CD8-positive, alpha-beta memory T cell (primary cell): ENCODE measurements around the gene MRPL17. TPM values are rescaled to one million over a fixed set of nuclear protein-coding genes. Genes with fewer than 3 reads are reported as not detected.
"Not testable (repeated sequence)": the region's sequence is repeated elsewhere in the genome, so short reads cannot be mapped to it uniquely, and the experiment has no call there.

ENCODE experiments used
- CTCF ChIA-PET: fragments of 350-600 bp; sonication (Branson Sonifier 250); formaldehyde crosslinking; loops from one replicate; lab custom pipeline; 2021; ENCODE audit warnings: antibody characterized with exemption; lab: Charles Lee
- POLR2A ChIA-PET: fragments of 350-600 bp; sonication (Branson Sonifier 250); formaldehyde crosslinking; loops from one replicate; lab custom pipeline; 2021; ENCODE audit warnings: antibody characterized with exemption; lab: Charles Lee
- DNase-seq, 5 donors: peaks; one replicate each; pipeline versions ENCODE4 v3.0.0 to v3.0.0-alpha.2; 2020 to 2022; ENCODE audit warnings: mixed read lengths in 1 of 5
- H3K27ac ChIP-seq: one replicate; pipeline ENCODE4 v1.7.0; 2013; ENCODE audit warnings: low read depth, mild to moderate bottlenecking, low read length, moderate library complexity
- H3K27me3 ChIP-seq: 2 replicates; pipeline ENCODE4 v1.7.0; 2013; ENCODE audit warnings: low read length, mild to moderate bottlenecking; ENCODE audit not compliant: insufficient read depth, poor library complexity, severe bottlenecking
- H3K36me3 ChIP-seq: 2 replicates; pipeline ENCODE4 v1.7.0; 2013; ENCODE audit warnings: mild to moderate bottlenecking, low read length, moderate library complexity; ENCODE audit not compliant: insufficient read depth
- H3K4me1 ChIP-seq: 2 replicates; pipeline ENCODE4 v1.7.0; 2013; ENCODE audit warnings: mild to moderate bottlenecking, low read length, moderate library complexity; ENCODE audit not compliant: insufficient read depth
- H3K4me3 ChIP-seq: 2 replicates; pipeline ENCODE4 v1.7.0; 2013; ENCODE audit warnings: mild to moderate bottlenecking, low read length
- H3K9me3 ChIP-seq: 2 replicates; pipeline ENCODE4 v1.7.0; 2013; ENCODE audit warnings: mild to moderate bottlenecking, low read length
- H3K27ac Mint-ChIP-seq, 8 donors: one replicate each; pipeline ENCODE4 v1.8.0; 2020 to 2021; ENCODE audit warnings: mixed read lengths in 8 of 8, mild to moderate bottlenecking in 6 of 8, inconsistent platforms in 3 of 8, moderate library complexity in 3 of 8
- H3K27me3 Mint-ChIP-seq, 2 donors: one replicate each; pipeline ENCODE4 v1.8.0; 2020 to 2021; ENCODE audit warnings: mixed read lengths in 2 of 2, mild to moderate bottlenecking in 1 of 2, moderate library complexity in 1 of 2
- H3K36me3 Mint-ChIP-seq, 3 donors: one replicate each; pipeline ENCODE4 v1.8.0; 2020 to 2021; ENCODE audit warnings: mixed read lengths in 3 of 3, inconsistent platforms in 1 of 3, mild to moderate bottlenecking in 1 of 3
- H3K4me1 Mint-ChIP-seq, 3 donors: one replicate each; pipeline ENCODE4 v1.8.0; 2020 to 2021; ENCODE audit warnings: mixed read lengths in 3 of 3, inconsistent platforms in 1 of 3, mild to moderate bottlenecking in 1 of 3
- H3K4me3 Mint-ChIP-seq, 7 donors: one replicate each; pipeline ENCODE4 v1.8.0; 2020 to 2021; ENCODE audit warnings: mixed read lengths in 7 of 7, mild to moderate bottlenecking in 6 of 7, moderate library complexity in 4 of 7, inconsistent platforms in 2 of 7
- H3K9me3 Mint-ChIP-seq, 5 donors: one replicate each; pipeline ENCODE4 v1.8.0; 2020 to 2022; ENCODE audit warnings: mixed read lengths in 5 of 5, mild to moderate bottlenecking in 3 of 5, moderate library complexity in 2 of 5, inconsistent platforms in 1 of 5
- polyA plus RNA-seq: library from polyadenylated mRNA; unstranded; fragments of 300-500 nt; fragmentation: Illumina TruSeq; gene quantifications from one replicate; pipeline ENCODE4 v1.2.3, GENCODE V29; 2021
- total RNA-seq, 2 experiments: library from RNA; stranded (reverse); gene quantifications; one replicate each; pipeline ENCODE4 v1.2.3, GENCODE V29; 2021

MRPL17 gene
- total and polyA plus RNA-seq, 3 experiments from 2014 or later, result 24.3 to 129 (median 124) TPM

GRCh38 chr11:6711552-6711951 lies 28.4 kb upstream of the MRPL17 start:
- H3K4me3 ChIP-seq, H3K9me3 Mint-ChIP-seq, H3K27me3 Mint-ChIP-seq, H3K27ac ChIP-seq, H3K9me3 ChIP-seq, H3K27me3 ChIP-seq, H3K36me3 ChIP-seq, H3K4me1 ChIP-seq, H3K4me3 Mint-ChIP-seq, POLR2A ChIA-PET: not testable (repeated sequence)
- Mint-ChIP-seq H3K4me1 (peaks cover 33 to 52% (median 45%) of the 10 kb centered on the region in 3 donors), H3K27ac (peak overlapping the region in 3 of 8 donors; percentile 19 to 68 (median 55)), H3K36me3 (peaks cover 7 to 35% (median 8%) of the 10 kb centered on the region in 3 donors)
- peak in 2 of 5 donors; percentile 12 to 52 for DNase-seq
- CTCF ChIA-PET, result interaction anchor here (1.4 to 3.0 kb wide), 2 partner anchors 22 to 47 kb away, joined by 4 to 17 read pairs; no protein-coding TSS in a partner anchor

DNA sequence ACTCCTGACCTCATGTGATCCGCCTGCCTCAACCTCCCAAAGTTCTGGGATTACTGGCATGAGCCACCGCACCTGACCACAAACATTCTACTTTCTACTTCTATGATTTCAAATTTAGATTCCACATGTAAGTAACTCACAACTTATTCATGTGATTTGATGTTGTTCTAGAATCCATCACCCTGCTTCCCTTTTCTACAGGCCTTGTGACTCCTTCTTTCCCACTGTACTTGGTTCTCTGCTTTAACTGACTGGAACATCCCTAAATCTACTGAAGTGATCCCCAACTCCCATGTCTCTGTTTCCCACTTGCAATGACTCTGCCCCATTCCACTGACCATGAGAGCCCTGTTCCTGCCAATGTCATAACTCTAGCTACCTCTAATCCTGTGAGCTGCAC lies 25.7 kb upstream of the MRPL17 start:
- Histone ChIP-seq H3K4me1 (no peaks in the 10 kb centered on the region), H3K9me3 (no peaks in the 10 kb centered on the region), H3K27me3 (no peaks in the 10 kb centered on the region), H3K27ac (no peak overlapping the region), H3K4me3 (no peak overlapping the region), H3K36me3 (no peaks in the 10 kb centered on the region)
- DNase-seq, result no peak
- Mint-ChIP-seq H3K27me3 (no peaks in the 10 kb centered on the region), H3K27ac (peak overlapping the region in 7 of 8 donors; percentile 4 to 77 (median 42)), H3K36me3 (peaks cover 0 to 27% (median 5%) of the 10 kb centered on the region in 3 donors), H3K4me3 (no peak overlapping the region), H3K9me3 (peaks cover 0 to 2% (median 0%) of the 10 kb centered on the region in 5 donors), H3K4me1 (peaks cover 21 to 35% (median 28%) of the 10 kb centered on the region in 3 donors)
- POLR2A ChIA-PET, result no interaction called here
- CTCF ChIA-PET, result interaction anchor here (1.5 kb wide), 1 partner anchor 49 kb away, joined by 5 read pairs; no protein-coding TSS in a partner anchor

DNA sequence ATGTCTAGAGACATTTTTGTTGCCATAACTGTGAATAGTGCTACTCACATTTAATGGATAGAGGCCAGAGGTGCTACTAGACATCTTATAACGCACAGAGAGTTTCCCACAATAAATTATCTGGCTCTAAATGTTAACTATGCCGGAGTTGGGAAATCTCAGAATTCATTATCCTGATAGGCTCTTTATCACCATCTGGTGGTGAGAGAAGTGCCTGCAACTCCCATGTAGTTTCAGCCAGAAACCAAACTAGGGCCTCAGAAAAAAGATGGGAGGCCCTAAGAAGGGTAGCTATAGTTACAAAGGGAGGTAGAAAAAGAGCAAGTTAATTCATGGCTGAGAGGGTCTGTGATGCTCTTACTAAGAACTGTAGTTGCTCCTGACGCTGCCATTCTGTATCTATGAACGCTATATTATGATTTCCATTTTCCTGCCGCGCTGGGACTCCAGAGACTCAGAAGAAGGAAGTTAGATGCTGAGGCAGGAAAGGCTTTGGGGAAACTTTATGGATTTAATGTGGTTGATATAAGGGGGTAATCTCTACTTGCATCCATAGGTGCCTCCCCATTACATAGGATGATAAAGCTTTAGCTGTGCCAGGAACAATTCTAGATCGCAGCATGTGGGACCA lies 22.9 kb upstream of the MRPL17 start:
- Histone ChIP-seq H3K36me3 (no peaks in the 10 kb centered on the region), H3K27ac (no peak overlapping the region), H3K9me3 (no peaks in the 10 kb centered on the region), H3K27me3 (no peaks in the 10 kb centered on the region), H3K4me3 (no peak overlapping the region), H3K4me1 (no peaks in the 10 kb centered on the region)
- POLR2A ChIA-PET, result no interaction called here
- CTCF ChIA-PET, result interaction anchor here (0.7 to 3.7 kb wide), 20 partner anchors 9 to 327 kb away, joined by 3 to 29 read pairs (median 4); partner anchors contain the start of gene MRPL17
- Mint-ChIP-seq H3K36me3 (peaks cover 0 to 27% (median 3%) of the 10 kb centered on the region in 3 donors), H3K27ac (peak overlapping the region; percentile 42 to 81 (median 68)), H3K27me3 (no peaks in the 10 kb centered on the region), H3K4me3 (no peak overlapping the region), H3K4me1 (peaks cover 15 to 30% (median 26%) of the 10 kb centered on the region in 3 donors), H3K9me3 (no peaks in the 10 kb centered on the region)
- peak in 3 of 5 donors; percentile 25 to 38 (median 29) for DNase-seq

GRCh38 chr11:6703247-6704063 lies 20.3 kb upstream of the MRPL17 start:
- peak overlapping the region in 4 of 8 donors; percentile 55 to 82 (median 61) for H3K27ac Mint-ChIP-seq
- peak in 2 of 5 donors; percentile 7 to 59 for DNase-seq
- H3K9me3 ChIP-seq, result no peaks in the 10 kb centered on the region
- no peaks in the 10 kb centered on the region for H3K9me3 Mint-ChIP-seq
- H3K4me3 Mint-ChIP-seq, result no peak overlapping the region
- CTCF ChIA-PET, result interaction anchor here (0.8 to 1.6 kb wide), 3 partner anchors 34 to 54 kb away, joined by 3 to 4 read pairs (median 3); no protein-coding TSS in a partner anchor
- POLR2A ChIA-PET, result no interaction called here
- H3K36me3 ChIP-seq, result no peaks in the 10 kb centered on the region
- no peak overlapping the region for H3K4me3 ChIP-seq
- H3K27ac ChIP-seq, result no peak overlapping the region
- no peaks in the 10 kb centered on the region for H3K27me3 ChIP-seq
- H3K4me1 Mint-ChIP-seq, result peaks cover 4 to 14% (median 11%) of the 10 kb centered on the region in 3 donors
- no peaks in the 10 kb centered on the region for H3K4me1 ChIP-seq
- no peaks in the 10 kb centered on the region for H3K27me3 Mint-ChIP-seq
- peaks cover 0 to 35% (median 8%) of the 10 kb centered on the region in 3 donors for H3K36me3 Mint-ChIP-seq

- peaks cover 6 to 11% (median 10%) of the 10 kb centered on the region in 3 donors for H3K4me1 Mint-ChIP-seq
- CTCF ChIA-PET, result interaction anchor here (0.9 to 1.6 kb wide), 3 partner anchors 53 to 171 kb away, joined by 3 to 5 read pairs (median 3); no protein-coding TSS in a partner anchor
- H3K9me3 Mint-ChIP-seq, result not testable (repeated sequence)
These were observed 18.8 kb upstream of the MRPL17 start for GRCh38 chr11:6701955-6702354.

GRCh38 chr11:6695377-6695776 lies 12.2 kb upstream of the MRPL17 start:
- Mint-ChIP-seq H3K36me3 (peaks cover 0 to 19% (median 9%) of the 10 kb centered on the region in 3 donors), H3K4me3 (no peak overlapping the region), H3K27ac (peak overlapping the region in 3 of 8 donors; percentile 29 to 54 (median 46)), H3K4me1 (peaks cover 24 to 32% (median 27%) of the 10 kb centered on the region in 3 donors), H3K9me3 (no peaks in the 10 kb centered on the region), H3K27me3 (no peaks in the 10 kb centered on the region)
- Histone ChIP-seq H3K27me3 (no peaks in the 10 kb centered on the region), H3K27ac (no peak overlapping the region), H3K36me3 (no peaks in the 10 kb centered on the region), H3K4me3 (no peak overlapping the region), H3K9me3 (no peaks in the 10 kb centered on the region), H3K4me1 (peaks cover 16% of the 10 kb centered on the region)
- DNase-seq, result no peak
- ChIA-PET POLR2A (interaction anchor here (1.2 kb wide), 1 partner anchor 12 kb away, joined by 6 read pairs; the partner anchor contains the start of gene MRPL17), CTCF (interaction anchor here (0.7 to 1.9 kb wide), 5 partner anchors 11 to 165 kb away, joined by 3 to 5 read pairs (median 3); partner anchors contain the start of gene TPP1)

More at GRCh38 chr11:6701955-6702354, 18.8 kb upstream of the MRPL17 start:
- H3K4me1 ChIP-seq, H3K9me3 ChIP-seq, DNase-seq, H3K36me3 ChIP-seq, H3K27ac ChIP-seq, POLR2A ChIA-PET, H3K4me3 ChIP-seq, H3K27me3 Mint-ChIP-seq, H3K4me3 Mint-ChIP-seq, H3K27me3 ChIP-seq: not testable (repeated sequence)
- H3K27ac Mint-ChIP-seq, result peak overlapping the region in 1 of 8 donors; percentile 68
- peaks cover 0 to 36% (median 10%) of the 10 kb centered on the region in 3 donors for H3K36me3 Mint-ChIP-seq

GRCh38 chr11:6694229-6694535 lies 11.0 kb upstream of the MRPL17 start:
- Histone ChIP-seq H3K27me3 (no peaks in the 10 kb centered on the region), H3K9me3 (no peaks in the 10 kb centered on the region), H3K4me1 (peaks cover 16% of the 10 kb centered on the region), H3K36me3 (no peaks in the 10 kb centered on the region), H3K4me3 (no peak overlapping the region), H3K27ac (no peak overlapping the region)
- peak overlapping the region in 1 of 7 donors; percentile 22 for H3K4me3 Mint-ChIP-seq
- H3K27me3 Mint-ChIP-seq, result no peaks in the 10 kb centered on the region
- ChIA-PET CTCF (interaction anchor here (0.7 to 1.0 kb wide), 2 partner anchors 10 to 90 kb away, joined by 4 to 6 read pairs; no protein-coding TSS in a partner anchor), POLR2A (interaction anchor here (0.7 kb wide), 2 partner anchors 10 to 459 kb away, joined by 4 to 6 read pairs; no protein-coding TSS in a partner anchor)
- peaks cover 24 to 32% (median 27%) of the 10 kb centered on the region in 3 donors for H3K4me1 Mint-ChIP-seq
- peaks cover 0 to 11% (median 6%) of the 10 kb centered on the region in 3 donors for H3K36me3 Mint-ChIP-seq
- H3K27ac Mint-ChIP-seq, result peak overlapping the region in 4 of 8 donors; percentile 40 to 88 (median 72)
- no peaks in the 10 kb centered on the region for H3K9me3 Mint-ChIP-seq
- no peak for DNase-seq
